ENCODE measurements around the gene PPIF. TPM values are rescaled to one million over a fixed set of nuclear protein-coding genes. Genes with fewer than 3 reads are reported as not detected.

Gene PPIF
- total RNA-seq, 1 donor from 2014 or later, result 18.6 TPM

DNA sequence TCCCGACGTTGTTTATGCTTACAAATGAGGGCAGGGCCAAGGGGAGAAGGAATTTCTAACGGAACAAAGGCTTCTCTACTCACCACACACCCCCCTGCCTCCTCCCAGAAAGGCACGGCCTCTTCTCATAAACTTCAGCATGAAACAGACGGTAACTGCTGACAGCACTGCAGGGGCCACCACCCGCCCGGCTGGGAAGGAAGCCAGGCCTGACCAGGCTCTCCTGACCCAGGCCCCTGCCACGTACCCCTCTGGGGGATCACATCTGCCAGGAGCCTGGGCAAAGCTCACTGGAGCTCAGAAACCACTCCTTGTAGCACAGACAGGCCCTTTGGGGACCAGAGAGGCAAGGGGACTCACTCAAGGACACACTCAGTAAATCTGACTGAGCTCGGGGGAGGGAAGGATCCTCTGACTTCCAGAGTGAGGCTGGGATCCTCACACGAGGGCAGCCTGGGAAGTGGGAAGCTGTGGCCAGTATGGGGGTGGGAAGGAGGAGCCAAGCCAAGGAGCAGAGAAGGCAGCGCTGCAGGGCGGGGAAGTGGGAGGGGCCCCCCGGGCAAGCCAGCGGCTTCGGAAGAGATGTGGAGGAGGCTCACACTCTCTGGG is 52.1 kb downstream of the PPIF start:
- DNase-seq (ENCODE audit: low read depth, low spot score), result peak; percentile 24

- no peak for DNase-seq (ENCODE audit: low read depth, low spot score)
These were observed 53.1 kb downstream of the PPIF start for GRCh38 chr10:79400146-79401004.

- DNase-seq (ENCODE audit: low read depth, low spot score), result no peak
These were observed 54.0 kb downstream of the PPIF start for GRCh38 chr10:79401015-79401921.

GRCh38 chr10:79402625-79402946 is 55.3 kb downstream of the PPIF start:
- DNase-seq (ENCODE audit: low read depth, low spot score), result no peak

DNA sequence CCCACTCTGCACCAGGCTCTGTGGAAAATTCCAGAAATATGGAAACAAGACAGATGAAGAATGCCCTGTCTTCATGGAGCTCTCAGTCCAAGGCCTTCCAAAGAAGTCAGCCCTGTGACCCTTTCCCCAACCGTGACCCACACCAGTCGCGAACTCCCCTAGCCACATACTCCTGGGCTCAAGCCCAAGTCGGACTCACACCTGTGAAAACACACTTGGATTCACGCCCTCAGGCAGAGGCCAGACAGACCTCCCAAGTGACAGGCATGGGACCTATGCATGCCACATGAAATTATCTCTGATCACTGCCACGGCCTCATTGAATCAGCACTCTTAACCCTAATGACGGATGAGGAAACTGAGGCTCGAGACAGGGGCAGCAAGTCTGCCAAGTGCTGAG is 55.7 kb downstream of the PPIF start:
- no peak for DNase-seq (ENCODE audit: low read depth, low spot score)

- no peak for DNase-seq (ENCODE audit: low read depth, low spot score)
These were observed 56.4 kb downstream of the PPIF start for GRCh38 chr10:79403441-79404230.

DNA sequence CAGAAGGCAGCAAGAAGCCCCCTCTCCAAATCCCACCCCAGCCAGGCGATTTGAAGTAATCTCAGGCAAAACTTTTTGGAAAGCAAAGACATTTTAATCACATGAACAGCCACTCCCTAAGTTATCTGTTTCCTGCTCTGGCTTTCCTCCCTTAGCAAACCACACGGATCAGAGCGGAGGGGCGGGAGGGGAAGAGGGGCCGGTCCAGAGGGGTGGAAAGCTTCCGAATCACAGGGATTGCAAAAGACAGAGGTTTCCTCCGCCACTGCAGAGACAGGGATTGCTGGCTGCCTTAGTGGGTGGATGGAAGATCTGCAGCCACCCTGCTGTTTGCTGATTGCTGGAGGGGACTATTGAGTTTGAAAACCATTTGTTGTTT is 57.0 kb downstream of the PPIF start:
- no peak for DNase-seq (ENCODE audit: low read depth, low spot score)

- no peak for DNase-seq (ENCODE audit: low read depth, low spot score)
These were observed 57.4 kb downstream of the PPIF start for GRCh38 chr10:79404690-79405131.

Other genes starting within 250 kb of the PPIF start
- 5.1 and 5.7 TPM in 2 replicates for gene ZCCHC24, start 98.2 kb downstream of the PPIF start, total RNA-seq
- 0.40 and 0.67 TPM in 2 replicates for gene EIF5AL1, start 165.1 kb downstream of the PPIF start, total RNA-seq
- gene SFTPA2, start 212.9 kb downstream of the PPIF start, total RNA-seq, result not detected in 2 replicates

Data from pulmonary artery endothelial cell (primary cell).